Measurements from ENCODE around the gene GMDS.

The GMDS gene

GRCh38 chr6:1625794-1626435 lies 619.5 kb downstream of the GMDS start:
- DNase-seq (ENCODE audit: low read depth in 2 of 2) = no peak

DNA sequence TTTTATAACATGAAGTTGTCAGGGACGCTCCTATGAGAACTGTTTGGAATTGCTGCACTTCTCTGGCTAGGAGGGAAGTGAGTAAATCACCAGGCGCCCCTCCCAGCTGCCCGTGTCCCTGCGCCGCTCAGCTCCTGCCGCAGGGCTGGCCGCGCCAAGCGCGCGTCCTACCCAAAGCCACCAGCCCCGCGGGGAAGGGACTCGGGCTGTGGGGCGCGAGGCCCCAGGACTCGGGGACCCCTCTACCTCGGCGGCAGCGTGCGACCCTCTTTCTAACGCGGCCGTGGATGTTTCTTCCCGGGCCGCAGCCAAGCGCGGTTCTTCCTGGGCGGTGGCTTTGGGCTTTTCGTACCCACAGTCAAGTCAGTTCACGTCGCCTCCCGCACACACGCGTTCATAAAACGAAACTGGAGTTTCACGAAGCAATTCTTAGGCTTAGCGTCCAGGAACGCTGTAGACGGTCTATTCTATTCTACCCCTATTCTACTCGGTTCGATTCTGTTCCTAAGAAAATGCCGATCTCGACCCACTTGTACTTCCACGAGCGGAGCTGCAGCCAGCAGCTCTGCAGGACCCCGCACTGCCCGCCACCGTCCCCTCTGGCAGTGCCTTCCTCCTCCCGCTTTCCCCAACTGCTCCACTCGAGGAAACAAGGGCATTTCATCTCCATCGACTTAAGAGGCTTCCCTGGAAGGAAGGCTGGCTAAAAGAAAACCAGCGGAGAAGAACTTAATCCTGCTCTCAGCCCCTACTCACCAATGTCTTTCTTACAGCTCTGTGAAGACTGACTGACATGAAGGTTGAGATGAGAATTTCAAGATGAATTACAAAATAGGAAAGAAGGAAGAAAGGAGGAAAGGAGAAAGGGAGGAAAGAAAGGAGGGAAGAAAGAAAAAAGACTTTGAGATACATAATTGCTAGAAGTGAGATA lies 620.3 kb downstream of the GMDS start:
- no peak for DNase-seq (ENCODE audit: low read depth in 2 of 2)

DNA sequence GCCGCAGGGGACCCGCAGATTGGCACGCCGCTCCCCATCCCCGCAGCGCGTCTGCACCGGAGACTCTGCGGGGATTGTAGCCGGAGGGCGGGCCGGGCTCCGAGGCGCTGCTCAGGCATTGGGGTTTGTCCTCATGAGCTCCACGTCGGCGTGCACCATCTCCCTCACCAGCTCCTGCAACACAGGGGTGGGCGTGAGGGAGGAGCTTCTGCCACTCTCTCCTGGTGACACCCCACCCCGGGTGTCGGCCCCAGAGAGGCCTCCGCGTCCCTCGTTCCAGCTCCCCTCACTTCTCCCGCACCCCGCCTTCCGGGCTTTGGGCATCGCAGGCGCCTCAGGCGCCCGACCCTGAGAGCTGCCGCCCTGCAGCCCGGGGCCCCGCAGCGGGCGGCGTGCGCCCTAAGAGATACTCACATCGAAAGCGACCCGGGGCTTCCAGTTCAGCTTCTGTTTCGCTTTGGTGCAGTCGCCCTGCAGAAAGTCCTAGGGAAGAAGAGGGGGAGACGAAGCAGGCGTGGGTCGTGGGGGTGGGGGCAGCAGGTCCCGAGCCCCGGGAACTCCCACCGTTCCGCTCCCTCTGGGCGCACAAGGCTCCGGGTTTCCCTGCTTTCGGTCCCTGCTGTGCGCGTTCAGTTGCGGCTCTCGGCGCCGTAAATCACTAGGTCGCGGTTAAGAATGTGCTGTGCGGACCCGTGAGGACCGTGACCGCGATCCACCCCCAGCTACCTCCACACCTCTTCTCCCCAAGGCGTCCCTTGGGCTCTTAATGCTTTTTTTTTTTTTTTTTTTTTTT lies 621.2 kb downstream of the GMDS start:
- no peak for DNase-seq (ENCODE audit: low read depth in 2 of 2)

DNA sequence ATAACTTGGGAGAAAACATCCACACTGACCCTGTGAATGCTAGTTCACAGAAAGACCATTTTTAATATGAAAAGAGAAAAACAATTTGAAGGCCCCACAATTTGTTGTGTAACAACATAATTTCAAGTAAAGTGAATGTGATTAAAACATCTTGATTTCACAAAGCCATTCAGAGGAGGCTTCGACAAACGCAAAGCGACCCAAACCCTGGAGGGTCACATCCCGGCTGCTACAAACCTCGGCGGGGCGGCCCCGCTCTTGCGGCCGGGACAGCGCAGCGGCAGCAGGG lies 621.7 kb downstream of the GMDS start:
- no peak for DNase-seq (ENCODE audit: low read depth in 2 of 2)

GRCh38 chr6:1622851-1623768 lies 622.3 kb downstream of the GMDS start:
- DNase-seq (ENCODE audit: low read depth in 2 of 2) = no peak

GRCh38 chr6:1622220-1622850 lies 623.1 kb downstream of the GMDS start:
- DNase-seq (ENCODE audit: low read depth in 2 of 2) = no peak

GRCh38 chr6:1621070-1621701 lies 624.2 kb downstream of the GMDS start:
- no peak for DNase-seq (ENCODE audit: low read depth in 2 of 2)

DNA sequence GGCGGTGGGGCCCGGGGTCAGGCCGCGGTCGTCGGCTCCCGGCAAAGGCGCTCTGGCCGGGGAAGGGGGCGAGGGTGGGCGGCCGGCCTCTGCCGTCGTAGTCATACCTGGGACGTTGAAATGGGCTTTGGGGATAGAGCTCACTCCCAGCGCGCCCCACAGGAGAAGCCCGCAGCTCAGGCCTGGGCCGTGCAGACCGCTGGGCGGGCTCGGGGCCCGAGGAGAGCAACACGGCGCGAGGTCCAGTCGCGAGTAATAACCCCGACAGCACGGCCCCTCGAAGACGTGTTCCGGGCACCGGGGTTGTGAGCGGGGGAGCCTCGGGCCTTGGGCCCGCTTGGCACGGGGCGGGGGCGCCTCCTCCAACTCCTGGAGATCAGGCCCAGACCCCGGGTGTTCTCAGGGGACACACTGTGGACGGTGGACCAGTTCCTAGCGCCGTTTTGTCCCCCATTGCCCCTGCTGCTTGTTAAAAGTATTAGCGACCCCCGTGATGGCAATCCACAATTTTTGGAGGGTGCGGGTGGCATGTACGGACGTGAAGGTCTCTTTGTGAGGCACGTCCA lies 624.8 kb downstream of the GMDS start:
- DNase-seq (ENCODE audit: low read depth in 2 of 2) = no peak

DNA sequence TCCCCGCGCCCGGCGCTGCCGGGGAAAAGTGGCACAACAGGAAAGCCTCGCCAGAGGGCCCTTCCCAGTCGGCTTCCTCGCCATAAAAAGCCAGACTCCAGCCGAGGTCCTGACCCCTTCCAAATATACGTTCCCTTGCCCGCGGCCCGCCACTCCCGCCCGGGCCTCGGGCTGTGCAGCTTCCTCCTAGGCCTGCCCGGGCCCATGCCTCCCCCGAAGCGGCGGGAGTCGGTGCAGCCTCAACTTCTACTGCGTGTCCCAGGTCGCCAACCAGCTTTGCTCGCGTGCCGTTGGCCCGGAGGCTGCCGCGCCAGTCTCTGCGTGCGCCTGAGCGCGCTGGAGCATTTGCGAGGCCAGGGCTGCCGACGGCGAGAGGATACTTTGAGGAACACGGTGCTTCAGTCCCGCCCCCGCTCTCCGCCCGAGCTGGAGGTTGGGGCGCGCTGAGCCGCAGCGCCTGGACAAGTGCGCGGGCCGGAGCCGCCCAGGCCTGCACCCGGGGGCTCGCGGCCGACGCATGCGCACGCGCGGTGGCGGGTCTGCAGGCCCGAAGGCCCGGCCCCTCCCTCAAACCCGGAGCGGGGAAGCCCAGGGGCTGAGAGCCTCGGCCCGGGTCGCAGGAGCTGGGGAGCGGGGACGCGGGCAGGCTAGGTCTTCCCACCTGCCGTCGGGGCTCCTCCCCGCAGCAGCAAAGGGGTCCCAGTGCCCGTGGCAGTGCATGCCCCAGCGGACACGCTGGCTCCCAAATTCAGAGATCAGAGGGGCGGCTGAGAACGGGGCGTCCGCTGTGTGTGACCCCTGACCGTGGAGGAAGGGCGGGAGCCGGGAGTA lies 625.5 kb downstream of the GMDS start:
- DNase-seq (ENCODE audit: low read depth in 2 of 2) = no peak

GRCh38 chr6:1619098-1619672 lies 626.2 kb downstream of the GMDS start:
- no peak for DNase-seq (ENCODE audit: low read depth in 2 of 2)

GRCh38 chr6:1618311-1619097 lies 626.9 kb downstream of the GMDS start:
- no peak for DNase-seq (ENCODE audit: low read depth in 2 of 2)

DNA sequence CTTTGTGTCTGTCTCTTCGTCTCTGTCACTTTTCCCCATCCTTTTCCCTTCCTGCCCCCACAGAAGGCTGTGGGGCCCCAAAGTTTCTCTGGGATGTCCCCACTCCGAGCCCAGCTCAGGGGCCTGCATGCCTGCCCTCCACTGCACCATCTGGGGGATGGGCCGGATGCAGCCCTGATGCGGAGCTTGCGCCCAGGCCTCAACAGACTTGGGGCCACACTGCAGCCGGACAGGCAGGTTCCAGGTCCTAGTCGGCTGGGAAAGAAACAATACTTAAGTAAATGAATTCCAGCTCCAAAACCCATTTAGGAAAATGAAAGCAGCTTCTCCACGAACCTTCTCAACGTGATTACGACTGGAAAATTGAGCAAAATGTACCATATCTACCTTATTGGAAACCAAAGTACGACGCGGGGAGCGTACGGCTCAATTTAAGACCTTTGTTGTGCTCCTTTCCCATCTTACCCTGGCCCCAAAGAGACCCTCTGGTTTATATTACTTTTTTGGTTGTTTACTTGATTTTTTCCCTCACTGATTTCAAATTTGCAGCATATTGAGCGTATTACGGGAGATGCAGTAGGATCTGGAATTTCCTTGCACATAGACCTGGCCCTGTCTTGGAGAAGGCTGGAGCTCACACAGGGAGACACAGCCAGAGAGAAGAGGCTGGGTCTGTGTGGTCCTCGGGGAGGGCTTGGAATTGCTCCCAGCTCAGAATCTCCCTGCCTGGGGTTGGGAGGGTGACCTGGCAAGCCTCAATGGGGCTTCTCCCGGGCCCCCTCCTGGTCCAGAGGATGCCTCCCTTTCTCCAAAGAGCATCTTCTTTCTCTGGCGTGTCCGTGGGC lies 627.7 kb downstream of the GMDS start:
- DNase-seq (ENCODE audit: low read depth in 2 of 2) = no peak

DNA sequence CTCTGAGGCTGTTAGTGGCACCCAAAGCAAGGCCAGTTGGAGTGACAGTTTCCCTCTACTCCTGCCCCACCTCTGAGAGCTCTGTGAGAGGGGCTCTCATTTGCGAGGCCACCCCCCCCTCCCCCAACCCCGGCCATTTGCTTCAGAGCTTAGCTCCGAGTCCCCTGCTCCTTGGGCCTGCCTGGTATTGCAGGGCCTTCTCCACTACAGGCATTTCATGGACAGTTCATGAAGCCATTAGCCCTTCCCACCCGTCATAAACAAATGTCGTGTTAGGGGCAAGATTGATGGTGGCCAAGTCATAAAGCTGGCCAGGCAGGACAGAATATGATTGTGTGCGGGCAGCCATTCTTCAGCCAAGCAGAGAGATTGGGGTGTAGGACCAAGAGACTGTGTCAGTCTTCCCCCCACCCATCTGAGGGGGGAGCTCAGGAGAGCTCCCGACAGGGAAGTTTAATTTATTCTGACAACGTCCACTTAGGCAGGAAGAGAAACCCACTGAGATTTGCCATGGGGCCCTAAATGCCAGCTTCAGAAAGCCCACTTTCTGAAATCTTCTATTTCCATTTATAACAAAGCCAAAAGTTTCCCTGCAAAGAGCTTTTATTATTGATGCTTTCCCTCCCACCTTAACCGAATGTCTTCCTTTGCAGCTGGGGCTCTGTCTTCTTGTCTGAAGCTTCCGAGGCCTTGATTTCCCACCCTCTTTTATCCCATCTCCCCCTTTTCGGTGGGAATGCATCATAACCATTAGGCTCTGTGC lies 628.5 kb downstream of the GMDS start:
- no peak for DNase-seq (ENCODE audit: low read depth in 2 of 2)

DNA sequence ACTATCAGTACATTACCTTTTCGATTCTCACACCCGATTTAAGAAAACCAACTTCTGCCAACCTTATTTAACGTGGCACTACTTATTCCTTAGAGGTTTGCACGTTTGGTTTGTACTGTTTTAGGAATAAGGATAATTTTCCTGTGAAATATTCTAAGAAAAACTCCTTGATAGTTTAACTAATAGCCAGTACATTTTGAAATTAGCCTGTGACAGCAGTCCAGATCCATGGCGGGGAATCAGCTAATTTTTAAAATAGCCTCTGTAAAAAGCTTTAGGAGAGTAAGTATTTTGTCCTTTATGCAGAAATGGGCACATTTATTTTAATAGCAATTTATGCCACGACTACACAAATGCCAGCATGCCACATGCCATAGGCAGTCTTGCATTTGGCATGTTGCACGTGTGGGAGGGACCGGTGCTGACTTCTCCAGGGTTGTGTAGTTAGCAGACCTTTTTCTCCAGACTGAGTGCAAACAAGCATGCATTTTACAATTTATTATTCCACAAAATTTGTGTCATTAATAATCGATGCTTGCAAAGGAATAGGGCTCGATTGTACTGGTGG lies 629.5 kb downstream of the GMDS start:
- DNase-seq (ENCODE audit: low read depth in 2 of 2) = no peak

DNA sequence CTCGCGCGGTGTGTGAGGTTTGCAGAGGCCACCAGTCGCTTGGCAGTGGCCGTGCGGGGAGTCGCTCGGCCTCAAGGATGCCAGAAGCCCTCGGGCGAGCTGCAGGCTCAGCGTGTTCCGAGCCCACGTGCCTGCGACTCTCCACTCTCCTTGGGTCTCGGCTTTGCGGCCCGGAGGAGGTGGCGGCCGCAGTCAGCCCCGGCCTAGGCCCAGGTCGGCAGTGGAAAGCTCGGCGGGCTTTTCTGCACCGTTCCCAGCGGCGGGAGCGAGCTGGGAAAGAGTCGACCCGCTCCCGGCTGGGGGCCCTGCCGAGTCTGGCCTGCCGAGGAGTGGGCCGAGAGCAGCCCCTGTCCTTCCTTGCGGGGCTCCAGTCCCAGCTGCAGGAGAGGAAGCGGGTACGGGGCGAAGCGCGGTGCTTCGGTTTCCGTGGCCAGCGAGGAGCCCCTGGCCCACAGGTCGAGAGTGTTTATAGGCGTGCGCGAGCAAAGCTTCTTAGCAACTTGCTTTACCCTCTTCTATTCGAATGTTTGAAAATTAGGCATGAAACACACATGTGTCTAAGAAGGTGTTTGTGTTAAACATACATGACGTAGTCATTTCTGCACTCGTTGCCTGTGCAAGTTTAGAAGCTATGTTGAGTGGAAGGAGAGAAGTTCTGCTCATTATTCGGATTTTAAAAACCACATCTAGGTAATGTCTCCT lies 630.1 kb downstream of the GMDS start:
- DNase-seq (ENCODE audit: low read depth in 2 of 2) = no peak
